PC-9 (cell line): Measurements from ENCODE around the gene IL31RA. TPM values are rescaled to one million over a fixed set of nuclear protein-coding genes. Genes with fewer than 3 reads are reported as not detected.

Source experiments
- BruUV-seq: library from RNA; stranded (reverse); fragments of 400-500 nt; replicated peaks from 2 replicates; lab custom pipeline; 2021; lab: Mats Ljungman, UMichigan
- CTCF ChIA-PET: fragments of 300-600 bp; sonication (Branson Sonifier 250); formaldehyde crosslinking; loops from one replicate; lab custom pipeline; 2022; ENCODE audit warnings: antibody characterized with exemption; lab: Charles Lee
- POLR2A ChIA-PET: fragments of 300-600 bp; sonication (Branson Sonifier 250); formaldehyde crosslinking; loops from one replicate; lab custom pipeline; 2022; ENCODE audit warnings: antibody characterized with exemption; ENCODE audit not compliant: unreplicated experiment; lab: Charles Lee
- DNase-seq, 2 experiments: peaks; one replicate each; pipeline versions ENCODE4 v3.0.0 to v3.0.0-alpha.2; 2015 to 2022; ENCODE audit warnings: mixed read lengths in 1 of 2
- H2AFZ ChIP-seq: fragments of 200-600 bp; sonication (generic); 2 replicates; pipeline ENCODE4 v1.8.1; 2017; ENCODE audit warnings: antibody characterized with exemption
- H3F3A ChIP-seq: fragments of 200-600 bp; sonication (generic); 2 replicates; pipeline ENCODE4 v1.8.1; 2017; ENCODE audit warnings: antibody characterized with exemption, mild to moderate bottlenecking, low read depth; ENCODE audit not compliant: insufficient read depth
- H3K27ac ChIP-seq: fragments of 200-600 bp; sonication (generic); 2 replicates; pipeline ENCODE4 v1.6.1; 2016; ENCODE audit warnings: mixed run types
- H3K27me3 ChIP-seq: fragments of 200-600 bp; sonication (generic); 2 replicates; pipeline ENCODE4 v1.6.1; 2016; ENCODE audit warnings: low read depth, mixed run types; ENCODE audit not compliant: insufficient read depth
- H3K36me3 ChIP-seq: fragments of 200-600 bp; sonication (generic); 2 replicates; pipeline ENCODE4 v1.6.1; 2016; ENCODE audit warnings: low read depth, mixed run types
- H3K4me1 ChIP-seq: fragments of 200-600 bp; sonication (generic); replicated peaks from 2 replicates; pipeline ENCODE4 v1.6.1; 2016; ENCODE audit warnings: mixed run types; ENCODE audit not compliant: insufficient read depth
- H3K4me2 ChIP-seq: fragments of 200-600 bp; sonication (generic); 2 replicates; pipeline ENCODE4 v1.6.1; 2017; ENCODE audit warnings: mixed run types
- H3K4me3 ChIP-seq: fragments of 200-600 bp; sonication (generic); 2 replicates; pipeline ENCODE4 v1.6.1; 2016; ENCODE audit warnings: mixed run types
- H3K79me2 ChIP-seq: fragments of 200-600 bp; sonication (generic); 2 replicates; pipeline ENCODE4 v1.6.1; 2017; ENCODE audit warnings: low read depth, mixed run types
- H3K9me2 ChIP-seq: fragments of 200-600 bp; sonication (generic); 2 replicates; pipeline ENCODE4 v1.8.1; 2017; ENCODE audit warnings: mild to moderate bottlenecking; ENCODE audit not compliant: insufficient read depth
- H3K9me3 ChIP-seq: fragments of 200-600 bp; sonication (generic); 2 replicates; pipeline ENCODE4 v1.8.1; 2016; ENCODE audit warnings: low read depth; ENCODE audit not compliant: insufficient read depth
- H4K20me1 ChIP-seq: fragments of 200-600 bp; sonication (generic); 2 replicates; pipeline ENCODE4 v1.8.1; 2017; ENCODE audit not compliant: insufficient read depth
- EZH2 ChIP-seq: fragments of 200-600 bp; sonication (generic); IDR thresholded peaks from 2 replicates; pipeline ENCODE4 v1.8.0; 2017; ENCODE audit warnings: antibody characterized with exemption, low read depth
- intact Hi-C: fragments of 100-400 bp; cut with micrococcal nuclease; formaldehyde crosslinking; loops from one replicate; pipeline ENCODE4 v1.10.0; 2022; ENCODE audit not compliant: unreplicated experiment
- total RNA-seq: library from RNA; stranded (reverse); gene quantifications from 2 replicates; pipeline ENCODE4 v1.2.3, GENCODE V29; 2021
- TF ChIP-seq, protein P1 (sequence below): fragments of 200-600 bp; sonication (generic); conservative IDR thresholded peaks from 2 replicates; pipeline ENCODE4 v1.6.1; 2017; ENCODE audit warnings: mixed run types, antibody characterized with exemption, mild to moderate bottlenecking, moderate library complexity

Gene IL31RA
- total RNA-seq, 1 experiment from 2014 or later, result 2.0 TPM

DNA sequence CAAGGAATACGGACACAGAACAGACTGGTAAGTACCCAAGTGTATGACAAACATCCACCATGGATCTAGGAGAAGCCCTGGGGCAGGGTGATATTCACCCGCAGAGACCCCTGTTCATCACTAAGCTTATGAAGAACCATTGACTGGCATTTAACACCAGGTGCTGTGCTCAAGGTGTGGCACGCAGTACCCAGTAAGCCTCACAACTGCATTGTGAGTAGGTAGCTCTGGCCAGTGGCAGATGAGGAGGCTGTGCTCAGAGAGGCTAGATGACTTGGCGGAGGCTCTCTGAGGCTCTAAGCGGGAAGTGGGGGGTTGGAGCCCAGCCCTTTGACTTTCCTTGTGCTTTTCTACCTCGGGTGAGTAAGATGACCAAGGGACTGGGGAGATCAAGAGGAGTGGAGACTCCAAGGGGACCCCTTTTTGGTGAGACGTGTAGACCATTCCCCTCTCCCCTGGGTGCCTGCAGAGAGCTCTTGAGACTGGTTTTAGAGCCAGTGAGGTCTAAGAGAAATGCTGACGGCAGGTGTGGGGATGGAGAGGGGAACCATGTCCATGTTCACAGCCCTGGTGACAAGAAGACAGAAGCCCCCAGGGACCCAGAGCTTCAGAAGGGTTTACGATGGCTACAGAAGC, 72.8 kb downstream of the IL31RA start:
- H3K36me3 ChIP-seq, result no peaks in the 10 kb centered on the region
- H2AFZ ChIP-seq, result no peak overlapping the region
- H3K4me3 ChIP-seq, result no peak overlapping the region
- CTCF ChIA-PET, result no interaction called here
- no peak overlapping the region for H3K4me2 ChIP-seq
- H3F3A ChIP-seq, result no peaks in the 10 kb centered on the region
- H3K9me3 ChIP-seq, result no peaks in the 10 kb centered on the region
- no peaks in the 10 kb centered on the region for H3K27me3 ChIP-seq
- POLR2A ChIA-PET, result no interaction called here
- intact Hi-C loops, result loop anchor here (5.0 kb wide), 3 partner anchors 212 to 752 kb away; partner anchors contain the start of genes CDC20B and SLC38A9
- TF ChIP-seq EZH2, result no peak
- TF ChIP-seq, protein P1, sequence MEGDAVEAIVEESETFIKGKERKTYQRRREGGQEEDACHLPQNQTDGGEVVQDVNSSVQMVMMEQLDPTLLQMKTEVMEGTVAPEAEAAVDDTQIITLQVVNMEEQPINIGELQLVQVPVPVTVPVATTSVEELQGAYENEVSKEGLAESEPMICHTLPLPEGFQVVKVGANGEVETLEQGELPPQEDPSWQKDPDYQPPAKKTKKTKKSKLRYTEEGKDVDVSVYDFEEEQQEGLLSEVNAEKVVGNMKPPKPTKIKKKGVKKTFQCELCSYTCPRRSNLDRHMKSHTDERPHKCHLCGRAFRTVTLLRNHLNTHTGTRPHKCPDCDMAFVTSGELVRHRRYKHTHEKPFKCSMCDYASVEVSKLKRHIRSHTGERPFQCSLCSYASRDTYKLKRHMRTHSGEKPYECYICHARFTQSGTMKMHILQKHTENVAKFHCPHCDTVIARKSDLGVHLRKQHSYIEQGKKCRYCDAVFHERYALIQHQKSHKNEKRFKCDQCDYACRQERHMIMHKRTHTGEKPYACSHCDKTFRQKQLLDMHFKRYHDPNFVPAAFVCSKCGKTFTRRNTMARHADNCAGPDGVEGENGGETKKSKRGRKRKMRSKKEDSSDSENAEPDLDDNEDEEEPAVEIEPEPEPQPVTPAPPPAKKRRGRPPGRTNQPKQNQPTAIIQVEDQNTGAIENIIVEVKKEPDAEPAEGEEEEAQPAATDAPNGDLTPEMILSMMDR, result no peak
- H3K79me2 ChIP-seq, result no peaks in the 10 kb centered on the region
- no peak overlapping the region for H3K27ac ChIP-seq
- H4K20me1 ChIP-seq, result no peaks in the 10 kb centered on the region
- no peak for DNase-seq
- no peaks in the 10 kb centered on the region for H3K4me1 ChIP-seq
- no TSS peak for BruUV-seq
- no peaks in the 10 kb centered on the region for H3K9me2 ChIP-seq

DNA sequence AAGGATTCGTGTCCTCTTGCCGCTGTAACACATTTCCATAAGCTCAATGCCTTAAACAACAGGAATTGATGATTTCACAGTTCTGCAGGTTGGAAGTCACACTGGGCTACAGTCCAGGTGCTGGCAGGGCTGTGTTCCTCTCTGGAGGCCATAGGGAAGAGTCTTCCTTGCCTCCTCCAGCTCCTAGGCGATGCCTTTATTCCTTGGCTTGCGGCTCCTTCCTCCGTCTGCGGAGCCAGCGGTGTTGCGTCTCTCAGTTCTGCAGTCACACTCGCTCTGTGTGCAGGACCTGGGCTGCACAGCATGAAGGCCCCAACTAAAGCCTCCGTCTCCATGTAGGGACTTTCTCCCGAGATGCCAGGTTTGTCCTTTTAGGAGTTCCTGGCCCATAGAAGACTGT, 73.6 kb downstream of the IL31RA start:
- no peak for DNase-seq
- CTCF ChIA-PET, result no interaction called here
- TF ChIP-seq EZH2, result no peak
- TF ChIP-seq, protein P1, result no peak
- H3K9me3 ChIP-seq, result no peaks in the 10 kb centered on the region
- no peak overlapping the region for H3K4me3 ChIP-seq
- no peaks in the 10 kb centered on the region for H4K20me1 ChIP-seq
- H3K9me2 ChIP-seq, result no peaks in the 10 kb centered on the region
- POLR2A ChIA-PET, result no interaction called here
- no peaks in the 10 kb centered on the region for H3K36me3 ChIP-seq
- no peak overlapping the region for H3K27ac ChIP-seq
- H3K4me1 ChIP-seq, result no peaks in the 10 kb centered on the region
- no peaks in the 10 kb centered on the region for H3K79me2 ChIP-seq
- H3K27me3 ChIP-seq, result no peaks in the 10 kb centered on the region
- no peak overlapping the region for H3K4me2 ChIP-seq
- H3F3A ChIP-seq, result no peaks in the 10 kb centered on the region
- intact Hi-C loops, result loop anchor here (5.0 kb wide), 3 partner anchors 212 to 752 kb away; partner anchors contain the start of genes CDC20B and SLC38A9
- no TSS peak for BruUV-seq
- no peak overlapping the region for H2AFZ ChIP-seq

DNA sequence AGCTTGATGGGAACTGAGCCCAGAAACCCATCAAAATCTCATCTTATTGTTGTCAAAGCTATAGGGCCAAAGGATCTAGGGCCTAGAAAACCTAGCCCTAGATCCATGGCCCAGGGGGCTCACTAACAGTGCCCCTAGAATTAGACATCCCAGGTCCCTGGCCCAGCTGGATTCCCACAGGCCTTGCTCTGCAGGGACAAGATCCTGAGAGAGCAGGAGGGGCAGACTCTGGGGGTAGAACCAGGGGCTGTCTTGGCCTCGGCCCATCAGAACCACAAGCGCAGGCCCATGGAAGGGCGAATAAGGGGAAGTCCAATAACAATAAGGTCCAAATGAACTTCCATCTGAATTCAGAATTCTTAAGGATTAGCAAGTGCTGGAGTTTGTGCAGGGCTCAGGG, 74.0 kb downstream of the IL31RA start:
- Histone ChIP-seq H3K4me1 (no peaks in the 10 kb centered on the region), H3K9me3 (no peaks in the 10 kb centered on the region), H3K9me2 (no peaks in the 10 kb centered on the region), H3K4me2 (no peak overlapping the region), H3K4me3 (no peak overlapping the region), H3F3A (no peaks in the 10 kb centered on the region), H4K20me1 (no peaks in the 10 kb centered on the region), H3K27me3 (no peaks in the 10 kb centered on the region), H3K27ac (no peak overlapping the region), H2AFZ (no peak overlapping the region), H3K79me2 (no peaks in the 10 kb centered on the region), H3K36me3 (no peaks in the 10 kb centered on the region)
- intact Hi-C loops, result no loop called here
- BruUV-seq, result no TSS peak
- no peak for DNase-seq
- TF ChIP-seq EZH2, result no peak
- CTCF ChIA-PET, result no interaction called here
- POLR2A ChIA-PET, result no interaction called here
